Stimulated activated CD8-positive, alpha-beta memory T cell treated with anti-CD3 and anti-CD28 coated beads, Interleukin-4, amount 100 ng/mL, for 24 hours (primary cell): ENCODE results near the gene CALU.

ENCODE experiments used
- DNase-seq: peaks from one replicate; pipeline ENCODE4 v3.0.0-alpha.2; 2020; ENCODE audit warnings: low read depth

Gene CALU

DNA sequence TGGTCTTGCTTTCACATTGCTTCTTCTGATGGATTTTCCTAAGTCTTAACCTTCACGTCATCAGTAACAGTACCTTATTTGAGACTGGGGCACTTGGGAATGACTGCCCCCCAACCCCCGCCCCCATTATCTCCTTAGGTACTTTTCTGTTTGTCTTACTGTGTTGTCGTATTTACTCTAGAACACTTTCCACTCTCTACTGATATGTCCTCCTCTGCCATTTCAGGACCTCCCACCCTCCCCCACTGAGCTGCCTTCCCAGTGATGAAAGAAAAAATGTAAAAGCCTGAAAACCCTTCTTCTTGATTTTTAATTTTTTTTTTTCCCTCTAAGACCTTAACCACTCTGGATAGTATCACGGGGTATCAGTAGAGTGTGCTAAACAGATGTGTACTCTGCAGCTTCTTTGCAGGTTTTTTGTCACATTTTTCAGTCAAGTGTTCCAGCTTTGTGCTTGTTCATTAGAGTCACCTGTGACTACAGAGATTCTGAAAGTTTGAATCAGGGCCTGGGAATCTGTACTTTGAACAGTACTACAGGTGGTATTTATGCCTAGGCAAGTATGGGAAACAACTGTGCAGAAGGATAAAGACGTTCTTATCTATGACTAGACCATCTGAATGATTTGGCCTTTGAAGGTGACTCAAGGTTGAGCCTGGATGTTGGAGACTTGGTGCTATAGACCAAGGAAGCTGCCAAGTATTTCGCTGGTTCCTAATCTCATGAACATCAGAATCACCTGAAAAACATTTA lies 8.3 kb downstream of the CALU start:
- no peak for DNase-seq

DNA sequence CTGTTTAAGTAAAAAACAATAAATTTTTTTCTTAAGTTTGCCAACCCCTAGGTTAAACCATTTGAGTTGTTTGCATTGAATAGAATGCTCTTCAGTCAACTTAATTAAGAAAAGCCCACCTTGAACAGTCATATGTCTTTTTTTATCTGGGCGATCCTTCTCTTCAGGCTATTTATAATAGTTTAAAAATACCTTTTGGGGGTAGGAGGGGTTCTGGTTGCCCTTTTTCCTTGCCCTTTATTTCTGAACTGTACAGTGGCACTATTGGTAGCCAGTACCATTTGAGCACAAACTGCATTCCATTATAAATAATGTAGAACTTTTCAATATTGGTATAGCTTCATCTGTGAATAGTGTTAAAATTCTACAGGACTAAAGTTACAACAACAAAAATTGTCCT lies 13.1 kb downstream of the CALU start:
- DNase-seq: no peak

DNA sequence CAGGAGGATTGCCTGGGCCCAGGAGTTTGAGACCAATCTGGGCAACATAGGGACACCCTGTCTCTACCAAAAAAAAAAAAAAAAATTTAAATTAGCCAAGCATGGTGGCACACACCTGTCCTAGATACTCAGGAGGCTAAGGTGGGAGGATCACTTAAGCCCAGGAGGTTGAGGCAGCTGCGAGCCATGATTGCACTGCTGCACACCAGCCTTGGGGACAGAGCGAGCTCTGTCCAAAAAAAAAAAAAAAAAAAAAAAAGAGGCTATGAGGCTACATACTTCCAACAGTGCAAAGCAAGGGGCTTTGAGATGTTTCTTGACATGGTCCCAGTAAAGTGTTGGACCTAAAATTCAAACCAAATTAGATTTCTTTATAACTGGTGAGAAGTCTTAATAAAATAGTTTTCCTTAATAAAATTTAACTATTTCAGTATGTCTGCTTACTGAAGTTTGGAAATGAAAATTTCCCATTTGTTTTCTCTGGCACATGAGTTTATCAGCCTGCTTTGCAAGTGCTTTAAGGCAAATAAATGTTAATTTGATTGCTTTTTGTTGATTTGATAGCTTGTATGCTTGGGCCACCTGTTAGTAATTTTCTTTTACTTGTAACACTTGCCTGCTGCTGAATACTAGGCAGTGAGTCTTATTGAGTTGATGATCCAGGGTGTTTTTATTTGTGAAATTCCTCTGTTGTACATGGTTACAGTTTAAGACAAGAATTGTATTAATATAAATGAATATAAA lies 16.1 kb downstream of the CALU start:
- no peak for DNase-seq

DNA sequence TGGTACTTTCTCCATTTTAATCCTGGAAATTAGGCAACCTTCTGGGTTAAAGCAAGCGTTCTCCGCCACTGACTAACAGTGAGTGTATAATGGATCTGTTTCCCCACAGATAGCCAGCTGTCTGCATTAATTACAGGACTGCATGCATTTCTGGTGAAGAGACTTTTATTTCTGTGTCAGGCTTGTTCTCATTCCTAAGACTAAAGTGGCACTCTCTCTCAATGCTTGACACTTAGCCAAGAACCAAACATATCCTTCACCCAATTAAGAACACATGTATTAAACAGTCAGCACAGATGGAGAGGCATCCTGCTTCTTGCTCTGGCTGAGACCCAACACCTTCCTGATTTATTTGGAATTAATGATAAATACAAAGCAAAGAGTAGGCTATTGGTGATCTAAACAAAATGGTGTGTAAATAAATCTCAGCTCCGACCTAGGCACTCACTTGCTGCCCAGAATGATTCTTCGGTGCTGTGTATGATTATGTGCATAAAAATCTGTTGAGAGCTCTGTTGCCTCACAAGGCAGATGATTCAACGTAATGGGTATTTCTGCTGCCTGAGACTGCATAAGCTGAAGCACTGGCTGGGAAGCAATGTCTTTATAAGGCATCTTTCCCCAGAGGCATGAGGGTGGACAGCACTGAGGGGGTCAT lies 16.8 kb downstream of the CALU start:
- DNase-seq: no peak

DNA sequence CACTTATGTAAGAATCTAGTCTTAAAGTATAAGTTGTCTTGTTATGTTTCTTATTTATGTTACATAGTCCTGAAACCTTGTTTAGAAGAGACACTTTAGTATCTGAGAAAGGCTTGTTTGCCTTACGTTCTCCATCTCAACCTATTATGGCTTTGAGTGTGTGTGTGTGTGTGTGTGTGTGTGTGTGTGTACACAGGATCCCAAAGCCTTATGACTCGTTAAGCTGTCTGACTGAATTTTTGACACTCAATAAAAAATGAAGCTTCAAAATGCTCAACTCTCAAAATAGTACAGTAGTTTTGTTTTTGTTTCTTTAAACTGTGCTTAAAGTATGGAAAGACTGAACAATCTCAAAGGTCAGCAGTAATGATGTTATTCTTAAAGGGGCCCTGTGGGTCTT lies 18.0 kb downstream of the CALU start:
- DNase-seq: no peak

DNA sequence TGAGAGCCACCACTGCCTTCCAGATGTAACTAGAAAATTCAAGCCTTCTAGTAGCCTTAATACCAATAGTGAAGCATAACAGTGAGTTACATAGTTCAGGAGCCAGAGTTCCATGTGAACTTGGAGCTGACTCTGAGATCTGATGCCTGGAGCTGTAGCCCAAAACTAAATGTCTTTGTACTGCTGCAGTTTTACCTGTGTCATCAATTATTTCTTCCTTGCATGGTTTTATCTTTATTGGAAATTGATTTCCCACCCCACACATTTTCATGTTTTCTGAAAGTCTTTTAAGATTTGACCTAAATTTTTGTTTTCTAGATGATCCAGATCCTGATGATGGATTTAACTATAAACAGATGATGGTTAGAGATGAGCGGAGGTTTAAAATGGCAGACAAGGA lies 19.4 kb downstream of the CALU start:
- DNase-seq: no peak

DNA sequence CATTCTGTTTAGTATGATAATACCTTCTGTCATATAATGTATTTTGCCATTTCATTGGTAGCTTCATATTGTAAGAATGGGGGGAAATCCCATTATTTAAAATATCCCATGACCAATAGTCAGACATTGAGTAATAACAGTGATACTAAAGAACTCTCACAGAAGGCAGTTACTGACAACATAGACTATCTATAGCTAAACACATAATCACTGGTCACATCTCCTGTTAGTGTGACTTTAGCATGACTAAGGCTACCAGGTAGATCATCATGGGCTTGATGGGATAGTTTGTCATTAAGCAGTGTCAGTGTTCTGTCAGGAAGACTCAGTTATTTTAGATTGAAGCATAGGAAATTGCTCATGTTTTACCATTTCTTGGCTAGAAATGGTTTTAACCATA lies 20.1 kb downstream of the CALU start:
- no peak for DNase-seq

DNA sequence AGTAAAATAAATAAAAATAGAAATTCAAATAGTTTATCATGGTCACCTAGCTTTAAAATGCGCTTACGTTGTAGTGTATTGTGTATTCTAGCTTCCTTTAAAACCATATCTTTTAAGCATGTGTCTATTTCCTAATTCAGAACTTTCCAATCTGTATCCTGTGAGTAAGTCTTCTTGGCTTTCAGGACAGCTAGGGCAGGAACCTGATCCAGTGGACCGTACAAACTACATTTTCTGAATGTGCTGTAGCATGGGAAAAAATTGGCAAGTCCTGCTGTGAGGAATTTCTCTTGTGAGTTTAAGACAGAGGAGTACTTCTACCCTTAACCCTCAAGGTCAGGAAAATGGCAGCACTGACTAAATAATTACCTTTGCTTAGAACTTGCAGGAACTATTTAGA lies 24.4 kb downstream of the CALU start:
- no peak for DNase-seq

DNA sequence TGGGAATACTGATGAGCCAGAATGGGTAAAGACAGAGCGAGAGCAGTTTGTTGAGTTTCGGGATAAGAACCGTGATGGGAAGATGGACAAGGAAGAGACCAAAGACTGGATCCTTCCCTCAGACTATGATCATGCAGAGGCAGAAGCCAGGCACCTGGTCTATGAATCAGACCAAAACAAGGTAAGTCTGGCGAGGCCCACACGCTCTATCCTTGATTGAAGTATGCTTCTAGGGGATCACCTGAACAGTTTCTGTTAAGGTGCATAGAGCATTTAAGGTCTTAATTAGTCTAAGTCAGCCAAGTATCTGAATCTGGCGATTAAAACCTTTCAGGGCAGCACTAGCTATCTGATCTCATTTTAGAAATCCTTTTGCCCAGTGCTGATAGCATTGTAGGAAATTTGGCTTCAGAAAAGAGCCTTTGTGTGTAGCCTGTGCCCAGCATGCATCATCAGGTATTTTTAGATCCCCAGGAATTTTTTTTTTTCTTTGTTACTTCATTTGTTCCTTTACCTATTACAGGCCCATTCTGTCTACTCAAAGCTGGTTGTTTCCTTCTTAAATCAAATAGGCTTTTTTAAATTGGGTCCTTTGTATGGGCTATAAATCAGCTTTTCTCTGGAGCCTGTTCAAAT lies 28.4 kb downstream of the CALU start:
- DNase-seq: no peak

DNA sequence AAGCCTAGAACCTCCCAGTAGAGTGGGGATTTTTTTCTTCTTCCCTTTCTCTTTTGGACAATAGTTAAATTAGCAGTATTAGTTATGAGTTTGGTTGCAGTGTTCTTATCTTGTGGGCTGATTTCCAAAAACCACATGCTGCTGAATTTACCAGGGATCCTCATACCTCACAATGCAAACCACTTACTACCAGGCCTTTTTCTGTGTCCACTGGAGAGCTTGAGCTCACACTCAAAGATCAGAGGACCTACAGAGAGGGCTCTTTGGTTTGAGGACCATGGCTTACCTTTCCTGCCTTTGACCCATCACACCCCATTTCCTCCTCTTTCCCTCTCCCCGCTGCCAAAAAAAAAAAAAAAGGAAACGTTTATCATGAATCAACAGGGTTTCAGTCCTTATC lies 31.1 kb downstream of the CALU start:
- DNase-seq: no peak

DNA sequence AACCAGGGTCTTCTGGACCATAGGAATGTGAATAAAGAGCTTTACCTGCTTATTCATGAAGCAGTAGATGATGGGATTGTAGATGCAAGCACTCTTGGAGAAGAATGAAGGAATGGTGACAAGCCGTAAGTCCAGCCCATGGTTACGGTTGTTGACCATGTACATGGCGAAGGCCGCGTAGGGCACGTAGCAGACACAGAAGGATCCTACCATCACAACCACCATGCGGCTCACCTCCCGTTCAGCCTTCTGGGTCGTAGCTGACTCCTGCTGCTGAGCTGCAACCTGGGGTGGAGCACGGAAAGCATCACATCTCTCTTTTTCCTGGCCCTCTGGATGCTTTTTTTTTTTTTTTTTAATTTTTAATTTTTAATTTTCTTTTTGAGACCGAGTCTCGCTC lies 34.4 kb downstream of the CALU start:
- DNase-seq: no peak

DNA sequence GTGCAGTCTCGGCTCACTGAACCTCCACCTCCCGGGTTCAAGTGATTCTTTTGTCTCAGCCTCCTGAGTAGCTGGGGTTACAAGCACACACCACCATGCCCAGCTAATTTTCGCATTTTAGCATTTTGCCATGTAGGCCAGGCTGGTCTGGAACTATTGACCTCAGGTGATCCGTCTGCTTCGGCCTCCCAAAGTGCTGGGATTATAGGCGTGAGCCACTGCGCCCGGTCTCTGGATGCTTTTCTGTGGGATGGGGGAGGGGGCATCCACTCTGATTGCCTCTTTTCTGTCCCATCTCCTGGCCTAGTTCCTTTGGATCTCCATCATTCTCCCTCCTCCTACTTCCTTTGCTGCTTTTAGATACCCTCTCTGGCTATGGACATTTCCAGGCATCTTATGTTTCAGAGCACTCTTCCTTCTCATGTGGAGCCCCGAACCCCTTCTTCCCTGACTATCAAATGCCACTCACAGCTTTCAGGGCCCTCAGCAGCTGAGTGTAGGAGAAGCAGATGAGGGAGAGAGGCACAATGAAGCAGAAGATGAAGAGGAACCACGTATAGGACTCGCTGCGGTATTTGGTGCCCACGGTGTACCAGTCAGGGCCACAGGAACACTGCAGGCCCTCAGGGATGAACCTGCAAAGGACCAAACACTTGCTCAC lies 35.0 kb downstream of the CALU start:
- DNase-seq: no peak

DNA sequence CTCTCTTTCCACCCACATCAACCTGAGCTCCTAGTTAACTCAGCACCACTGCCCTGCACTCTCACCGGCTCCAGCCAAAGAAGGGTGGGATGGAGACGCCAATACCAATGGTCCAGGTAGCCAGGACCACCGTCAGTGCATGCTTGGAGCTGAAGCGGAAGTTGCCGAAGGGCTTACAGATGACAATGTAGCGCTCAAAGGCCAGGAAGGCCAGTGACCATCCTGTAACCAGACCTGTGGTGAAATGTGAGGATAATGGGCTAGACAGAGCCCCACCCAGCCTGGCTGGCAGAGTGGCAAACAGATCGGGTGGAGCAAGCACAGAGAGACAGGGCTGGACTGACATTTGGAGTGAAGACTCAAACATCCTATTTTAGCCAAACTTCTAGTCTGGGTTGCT lies 35.8 kb downstream of the CALU start:
- no peak for DNase-seq

DNA sequence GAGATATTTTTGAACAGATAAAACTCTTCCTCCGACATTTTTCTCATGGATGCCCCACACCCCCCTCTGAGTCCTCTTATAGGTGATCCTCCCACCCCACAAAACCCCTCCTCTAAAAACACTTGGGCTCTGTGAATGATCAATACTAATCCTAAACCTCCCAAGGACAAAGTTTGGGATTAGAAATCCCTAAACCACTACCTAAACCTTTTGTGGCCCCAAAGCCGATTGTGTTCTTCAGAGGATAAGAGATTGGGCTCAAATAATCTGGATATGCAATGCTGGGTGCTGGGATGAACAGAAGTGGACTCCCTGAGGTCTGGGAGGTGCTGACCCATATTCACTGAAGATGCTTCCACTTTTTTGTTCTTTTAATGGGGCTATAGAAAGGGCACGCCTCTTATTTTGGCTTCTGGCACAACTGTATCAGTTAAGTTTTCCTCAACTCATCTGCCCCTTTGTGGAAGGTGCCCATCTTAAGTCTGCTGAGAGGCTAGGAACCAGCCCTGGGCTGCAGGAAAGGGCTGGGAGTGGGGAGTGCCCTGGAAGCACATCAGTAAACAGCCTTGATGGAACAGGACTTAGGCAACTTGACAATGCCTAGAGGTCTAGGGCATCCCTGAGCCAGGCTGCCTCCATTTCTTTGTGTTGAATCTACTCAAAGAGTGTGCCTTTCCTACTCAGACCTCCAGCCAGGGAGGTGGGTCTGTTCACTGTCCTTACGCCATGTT lies 36.8 kb downstream of the CALU start, which contains the start of gene OPN1SW:
OPN1SW (minus strand) TSS at position 51 of the 731 bp plus-strand sequence; CDS start at position 38, 13 bp downstream.
- DNase-seq: no peak

DNA sequence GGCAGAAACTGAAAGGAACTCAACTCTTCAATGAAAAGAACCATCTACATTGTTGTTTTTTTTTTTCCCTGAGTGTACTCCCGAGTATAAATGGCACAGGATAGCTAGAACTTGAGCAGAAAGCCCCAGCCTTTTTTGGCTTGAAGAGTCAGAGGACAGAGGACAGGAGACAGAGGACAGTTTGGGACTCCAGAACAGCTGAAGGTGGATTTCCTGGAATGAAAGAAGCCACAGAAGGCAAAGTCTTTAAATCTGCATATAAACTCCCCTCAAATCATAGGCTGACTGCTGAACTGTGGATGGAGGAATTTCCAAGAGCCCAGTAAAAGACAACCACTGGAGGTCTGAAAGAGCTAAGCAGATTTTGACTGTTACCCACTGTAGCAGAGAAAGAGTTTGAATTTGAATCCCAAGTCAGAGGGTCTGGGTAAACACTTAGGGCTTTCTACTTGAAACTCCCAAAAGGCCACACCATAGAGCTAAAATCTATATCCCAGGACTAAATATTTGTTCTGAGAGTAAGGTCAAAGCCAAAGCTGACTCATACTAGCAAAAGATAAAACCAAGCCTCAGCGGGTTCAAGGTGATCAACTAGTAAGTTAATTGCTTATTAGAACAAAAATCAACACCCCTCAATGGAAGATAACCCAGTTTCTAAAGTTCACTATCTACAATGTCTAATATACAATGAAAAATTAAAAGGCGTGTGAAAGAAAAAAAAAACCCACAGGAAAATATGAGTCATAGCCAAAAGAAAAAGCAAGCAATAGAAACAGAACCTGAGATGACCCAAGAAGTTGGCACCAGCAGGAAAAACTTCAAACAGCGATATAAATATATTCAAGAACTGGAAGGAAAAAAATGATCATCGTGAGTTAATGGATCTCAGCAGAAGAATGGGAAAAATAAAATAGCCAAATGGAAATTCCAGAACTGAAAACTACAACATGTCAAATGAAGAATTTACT lies 38.3 kb downstream of the CALU start:
- no peak for DNase-seq

DNA sequence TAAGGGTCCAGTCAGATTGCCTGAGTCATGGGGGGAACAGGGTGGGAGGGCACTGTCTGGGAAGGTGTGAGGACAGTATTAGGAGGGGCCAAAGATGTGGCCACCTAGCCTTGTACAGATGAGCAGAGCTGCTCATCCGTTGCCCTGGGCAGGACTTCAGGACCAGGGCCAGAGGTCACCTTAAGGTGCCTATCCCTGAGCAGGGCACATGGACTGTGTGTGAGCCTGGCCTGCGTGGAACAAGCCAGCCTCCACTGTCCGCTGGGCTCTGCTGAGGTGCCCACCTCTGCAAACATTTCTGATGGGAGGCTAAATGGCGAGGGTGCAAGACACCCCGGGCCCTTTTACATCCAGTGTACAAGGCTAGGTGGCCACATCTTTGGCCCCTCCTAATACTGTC lies 39.8 kb downstream of the CALU start:
- DNase-seq: no peak

DNA sequence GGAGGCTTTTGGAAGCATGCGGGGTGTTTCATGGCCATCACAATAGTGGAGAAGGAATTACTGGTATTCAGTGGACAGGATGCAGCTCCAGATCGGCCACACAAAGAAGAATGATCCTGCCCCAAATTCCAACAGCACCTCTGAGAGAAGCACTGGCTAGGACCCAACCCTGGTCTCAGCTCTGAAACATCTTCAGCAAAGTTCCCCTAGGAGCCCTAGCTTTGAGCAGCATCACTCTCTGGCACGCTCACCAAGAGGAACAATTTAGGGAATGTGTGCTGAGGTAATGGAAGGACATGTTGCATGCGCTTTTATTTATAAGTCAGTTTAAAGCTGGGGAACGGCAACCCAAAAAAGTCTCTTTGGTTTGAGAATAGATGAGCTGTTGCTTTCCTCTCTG lies 42.0 kb downstream of the CALU start:
- no peak for DNase-seq

DNA sequence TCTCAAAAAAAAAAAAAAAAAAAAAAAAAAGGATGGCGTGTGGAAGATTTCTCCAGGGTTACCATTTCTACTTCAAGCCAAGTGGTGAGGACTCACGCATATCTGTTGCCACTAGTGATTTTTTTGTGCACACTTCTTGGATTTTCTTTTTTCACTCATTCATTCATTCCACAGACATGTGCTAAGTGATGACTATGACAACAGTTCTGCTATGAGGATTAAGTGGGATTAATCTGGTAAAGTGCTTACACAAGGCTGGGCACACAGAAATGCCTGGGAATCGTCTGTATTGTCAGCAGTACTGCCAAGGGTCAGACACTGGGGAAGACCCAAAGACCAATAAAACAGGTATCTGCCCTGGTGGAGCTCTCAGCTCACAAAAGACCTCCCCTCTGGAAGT lies 42.7 kb downstream of the CALU start:
- DNase-seq: no peak

DNA sequence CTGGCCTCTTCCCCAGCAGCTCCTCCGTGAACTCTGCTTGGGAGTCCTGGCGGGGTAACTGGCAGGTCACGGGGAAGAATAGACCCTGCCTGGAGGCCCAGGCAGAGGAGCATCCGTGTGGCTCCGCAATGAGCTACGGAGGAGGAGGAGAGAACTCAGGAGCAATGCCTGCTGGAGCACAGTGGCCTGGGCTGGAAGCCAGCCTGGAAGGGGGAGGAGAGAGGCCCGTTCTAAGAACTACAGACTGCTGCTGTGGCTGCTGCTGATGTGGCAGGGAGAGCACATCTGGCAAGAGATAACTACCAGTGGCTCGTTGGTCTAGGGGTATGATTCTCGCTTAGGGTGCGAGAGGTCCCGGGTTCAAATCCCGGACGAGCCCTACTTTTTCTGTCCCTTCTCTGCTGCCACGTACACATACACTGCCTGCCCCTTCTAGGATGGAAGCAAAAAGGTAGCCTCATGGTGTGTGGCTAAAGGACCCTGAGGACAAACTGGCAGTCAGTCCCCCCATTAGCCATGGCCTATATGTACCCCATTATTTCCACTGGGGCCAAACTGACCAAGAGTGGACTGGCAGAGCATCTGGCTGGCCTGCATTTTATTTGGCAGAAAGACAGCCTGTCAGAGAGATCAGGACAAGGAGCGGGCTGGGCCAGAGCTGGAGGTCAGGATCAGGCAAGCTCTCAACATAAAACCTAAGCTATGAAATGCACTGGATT lies 44.1 kb downstream of the CALU start:
- no peak for DNase-seq

DNA sequence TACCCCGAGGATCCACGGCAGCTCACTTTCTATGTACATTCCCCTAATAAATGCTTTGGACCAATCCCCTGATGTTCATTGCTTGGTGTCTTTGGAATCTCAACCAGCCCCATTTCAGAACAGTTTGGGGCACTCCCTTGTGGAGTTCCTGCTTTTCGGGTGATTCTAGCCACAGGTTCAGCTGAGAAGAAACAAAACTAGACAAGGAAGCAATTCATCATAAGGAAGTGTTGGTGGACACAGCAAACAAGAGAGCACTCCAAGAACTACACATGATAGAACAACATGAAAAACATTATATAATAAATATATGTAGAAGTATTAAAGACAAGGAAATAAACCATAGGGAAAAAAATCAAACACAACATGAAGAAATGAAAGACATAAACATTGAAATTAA lies 46.6 kb downstream of the CALU start:
- no peak for DNase-seq
